Panc1 (cell line): ENCODE results near the gene FBXL5. TPM values are rescaled to one million over a fixed set of nuclear protein-coding genes. Genes with fewer than 3 reads are reported as not detected.

Experiments used
- ATAC-seq: fragments of 200-7000 bp; cut with Tn5 transposase; 2 replicates; pipeline ENCODE4 v1.9.1; 2020; ENCODE audit warnings: mild to moderate bottlenecking, moderate library complexity
- BruUV-seq: library from RNA; stranded (reverse); fragments of 400-500 nt; replicated peaks from 2 replicates; lab custom pipeline; 2021; lab: Mats Ljungman, UMichigan
- CTCF ChIA-PET: fragments of 300-600 bp; sonication (Branson Sonifier 250); formaldehyde crosslinking; loops from one replicate; lab custom pipeline; 2022; ENCODE audit warnings: antibody characterized with exemption; lab: Charles Lee
- POLR2A ChIA-PET: fragments of 300-600 bp; sonication (Branson Sonifier 250); formaldehyde crosslinking; loops from one replicate; lab custom pipeline; 2022; ENCODE audit warnings: antibody characterized with exemption; lab: Charles Lee
- DNase-seq: peaks from one replicate; pipeline ENCODE4 v3.0.0-alpha.2; 2010; ENCODE audit warnings: low read depth, low spot score
- H3K27ac ChIP-seq: 2 replicates; pipeline ENCODE4 v1.5.1; 2011; ENCODE audit warnings: mild to moderate bottlenecking, low read length, inconsistent platforms
- H3K27me3 ChIP-seq: fragments of 200-500 bp; sonication (Bioruptor generic); 2 replicates; pipeline ENCODE4 v1.6.0; 2014; ENCODE audit warnings: low read length, inconsistent platforms; ENCODE audit not compliant: control insufficient read depth, insufficient read depth
- H3K36me3 ChIP-seq: fragments of 200-500 bp; sonication (Bioruptor generic); 2 replicates; pipeline ENCODE4 v1.5.1; 2014; ENCODE audit warnings: inconsistent platforms, mild to moderate bottlenecking, low read length, moderate library complexity; ENCODE audit not compliant: control insufficient read depth, insufficient read depth
- H3K4me1 ChIP-seq: 2 replicates; pipeline ENCODE4 v1.5.1; 2011; ENCODE audit warnings: inconsistent platforms, mild to moderate bottlenecking, low read length, moderate library complexity; ENCODE audit not compliant: control insufficient read depth, insufficient read depth
- H3K4me3 ChIP-seq, 2 experiments: 2 replicates each; pipeline ENCODE4 v1.5.1; 2011 to 2012; ENCODE audit warnings: low read depth in 2 of 2, low read length in 2 of 2, mild to moderate bottlenecking in 2 of 2, inconsistent platforms in 1 of 2, moderate library complexity in 1 of 2
- H3K9me3 ChIP-seq: fragments of 200-500 bp; sonication (Bioruptor generic); 2 replicates; pipeline ENCODE4 v1.5.1; 2014; ENCODE audit warnings: low read depth, mild to moderate bottlenecking, inconsistent platforms, low read length, moderate library complexity; ENCODE audit not compliant: control insufficient read depth, insufficient read depth
- CTCF ChIP-seq: fragments of 450-650 bp; IDR thresholded peaks from 2 replicates; pipeline ENCODE4 v1.5.1; 2017; ENCODE audit warnings: mild to moderate bottlenecking
- POLR2AphosphoS5 ChIP-seq: IDR thresholded peaks from 2 replicates; pipeline ENCODE4 v1.6.1; 2012; ENCODE audit warnings: mild to moderate bottlenecking, low read depth, low read length, moderate library complexity
- SIN3A ChIP-seq: IDR thresholded peaks from 2 replicates; pipeline ENCODE4 v1.6.1; 2012; ENCODE audit warnings: low read depth, mild to moderate bottlenecking, low read length, moderate library complexity, borderline replicate concordance; ENCODE audit not compliant: insufficient read depth
- TCF7L2 ChIP-seq: IDR thresholded peaks from 2 replicates; pipeline ENCODE4 v1.6.1; 2011; ENCODE audit warnings: mild to moderate bottlenecking, low read depth, low read length, inconsistent platforms
- in situ Hi-C: cut with HindIII; loops from 2 replicates; pipeline ENCODE4 v1.10.0; 2016; ENCODE audit warnings: low sequenced_read_pairs, low pct_unique_long_range_greater_than_20kb
- intact Hi-C: fragments of 100-400 bp; cut with micrococcal nuclease; formaldehyde crosslinking; loops from one replicate; pipeline ENCODE4 v1.10.0; 2022; ENCODE audit not compliant: unreplicated experiment
- total RNA-seq: library from RNA; stranded (reverse); gene quantifications from one replicate; pipeline ENCODE4 v1.2.1, GENCODE V29; 2021; ENCODE audit not compliant: unreplicated experiment
- TF ChIP-seq, protein P1 (sequence below), 2 experiments: IDR thresholded peaks; 2 replicates each; pipeline ENCODE4 v1.6.1; 2011 to 2012; ENCODE audit warnings: low read depth in 2 of 2, control low read depth in 1 of 2, low read length in 1 of 2, mild to moderate bottlenecking in 1 of 2, moderate library complexity in 1 of 2; ENCODE audit not compliant: insufficient read depth in 1 of 2

FBXL5 gene
- total RNA-seq, 1 experiment from 2014 or later: 20.2 TPM

GRCh38 chr4:15592799-15593198 is 62.4 kb downstream of the FBXL5 start:
- H3K4me3 ChIP-seq: no peak overlapping the region
- H3K27ac ChIP-seq: no peak overlapping the region
- no peaks in the 10 kb centered on the region for H3K27me3 ChIP-seq
- ChIA-PET CTCF (no interaction called here), POLR2A (no interaction called here)
- ATAC-seq: no peak
- no TSS peak for BruUV-seq
- in situ Hi-C loops (no loop called here), intact Hi-C loops (no loop called here)
- H3K4me1 ChIP-seq: no peaks in the 10 kb centered on the region
- TF ChIP-seq TCF7L2 (no peak), SIN3A (no peak), POLR2AphosphoS5 (no peak)
- TF ChIP-seq, protein P1, sequence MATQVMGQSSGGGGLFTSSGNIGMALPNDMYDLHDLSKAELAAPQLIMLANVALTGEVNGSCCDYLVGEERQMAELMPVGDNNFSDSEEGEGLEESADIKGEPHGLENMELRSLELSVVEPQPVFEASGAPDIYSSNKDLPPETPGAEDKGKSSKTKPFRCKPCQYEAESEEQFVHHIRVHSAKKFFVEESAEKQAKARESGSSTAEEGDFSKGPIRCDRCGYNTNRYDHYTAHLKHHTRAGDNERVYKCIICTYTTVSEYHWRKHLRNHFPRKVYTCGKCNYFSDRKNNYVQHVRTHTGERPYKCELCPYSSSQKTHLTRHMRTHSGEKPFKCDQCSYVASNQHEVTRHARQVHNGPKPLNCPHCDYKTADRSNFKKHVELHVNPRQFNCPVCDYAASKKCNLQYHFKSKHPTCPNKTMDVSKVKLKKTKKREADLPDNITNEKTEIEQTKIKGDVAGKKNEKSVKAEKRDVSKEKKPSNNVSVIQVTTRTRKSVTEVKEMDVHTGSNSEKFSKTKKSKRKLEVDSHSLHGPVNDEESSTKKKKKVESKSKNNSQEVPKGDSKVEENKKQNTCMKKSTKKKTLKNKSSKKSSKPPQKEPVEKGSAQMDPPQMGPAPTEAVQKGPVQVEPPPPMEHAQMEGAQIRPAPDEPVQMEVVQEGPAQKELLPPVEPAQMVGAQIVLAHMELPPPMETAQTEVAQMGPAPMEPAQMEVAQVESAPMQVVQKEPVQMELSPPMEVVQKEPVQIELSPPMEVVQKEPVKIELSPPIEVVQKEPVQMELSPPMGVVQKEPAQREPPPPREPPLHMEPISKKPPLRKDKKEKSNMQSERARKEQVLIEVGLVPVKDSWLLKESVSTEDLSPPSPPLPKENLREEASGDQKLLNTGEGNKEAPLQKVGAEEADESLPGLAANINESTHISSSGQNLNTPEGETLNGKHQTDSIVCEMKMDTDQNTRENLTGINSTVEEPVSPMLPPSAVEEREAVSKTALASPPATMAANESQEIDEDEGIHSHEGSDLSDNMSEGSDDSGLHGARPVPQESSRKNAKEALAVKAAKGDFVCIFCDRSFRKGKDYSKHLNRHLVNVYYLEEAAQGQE (IDR thresholded peaks at IDR 0.05; ENCODE audit: insufficient read depth in 1 of 2, low read depth in 2 of 2, low read length in 1 of 2): no peak
- no peak for DNase-seq
- H3K9me3 ChIP-seq: no peaks in the 10 kb centered on the region
- H3K36me3 ChIP-seq: no peaks in the 10 kb centered on the region

DNA sequence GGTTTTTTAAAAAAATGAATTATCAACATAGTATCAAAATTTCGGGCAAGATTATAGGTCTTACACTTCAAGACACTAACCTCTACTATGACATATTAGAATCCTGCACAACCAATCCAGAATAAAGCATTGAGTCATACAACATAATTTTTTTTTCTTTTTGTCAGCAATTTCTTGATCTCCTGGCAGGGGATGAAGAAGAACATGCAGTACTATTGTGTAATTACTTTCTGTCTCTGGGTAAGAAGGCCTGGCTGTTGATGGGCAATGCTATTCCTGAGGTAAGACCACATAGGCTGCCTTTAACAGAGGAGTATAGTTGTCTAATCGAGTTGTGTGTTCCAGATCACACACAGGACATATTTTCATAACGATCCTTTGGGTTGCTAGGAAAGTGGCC is 67.5 kb downstream of the FBXL5 start:
- H3K36me3 ChIP-seq: no peaks in the 10 kb centered on the region
- ChIA-PET POLR2A (no interaction called here), CTCF (no interaction called here)
- intact Hi-C loops (no loop called here), in situ Hi-C loops (no loop called here)
- H3K27ac ChIP-seq: no peak overlapping the region
- DNase-seq: no peak
- no peaks in the 10 kb centered on the region for H3K27me3 ChIP-seq
- H3K4me3 ChIP-seq: no peak overlapping the region
- ATAC-seq: no peak
- H3K9me3 ChIP-seq: no peaks in the 10 kb centered on the region
- no peaks in the 10 kb centered on the region for H3K4me1 ChIP-seq
- no peak for TF ChIP-seq TCF7L2
- no peak for TF ChIP-seq CTCF
- TF ChIP-seq, protein P1 (IDR thresholded peaks at IDR 0.05; ENCODE audit: insufficient read depth in 1 of 2, low read depth in 2 of 2, low read length in 1 of 2): no peak
- TF ChIP-seq POLR2AphosphoS5: no peak
- TF ChIP-seq SIN3A: no peak
- BruUV-seq: no TSS peak
